HG03378 (cell line): ENCODE results near the gene TNPO1.
A peak's percentile ranks its signal among the peaks of the same experiment; 100 is the strongest.

Source experiments
- ATAC-seq: cut with Tn5 transposase; IDR thresholded peaks from one replicate; pipeline ENCODE4 v1.9.1; 2021; ENCODE audit warnings: mild to moderate bottlenecking, moderate library complexity; ENCODE audit not compliant: unreplicated experiment

Gene TNPO1

DNA sequence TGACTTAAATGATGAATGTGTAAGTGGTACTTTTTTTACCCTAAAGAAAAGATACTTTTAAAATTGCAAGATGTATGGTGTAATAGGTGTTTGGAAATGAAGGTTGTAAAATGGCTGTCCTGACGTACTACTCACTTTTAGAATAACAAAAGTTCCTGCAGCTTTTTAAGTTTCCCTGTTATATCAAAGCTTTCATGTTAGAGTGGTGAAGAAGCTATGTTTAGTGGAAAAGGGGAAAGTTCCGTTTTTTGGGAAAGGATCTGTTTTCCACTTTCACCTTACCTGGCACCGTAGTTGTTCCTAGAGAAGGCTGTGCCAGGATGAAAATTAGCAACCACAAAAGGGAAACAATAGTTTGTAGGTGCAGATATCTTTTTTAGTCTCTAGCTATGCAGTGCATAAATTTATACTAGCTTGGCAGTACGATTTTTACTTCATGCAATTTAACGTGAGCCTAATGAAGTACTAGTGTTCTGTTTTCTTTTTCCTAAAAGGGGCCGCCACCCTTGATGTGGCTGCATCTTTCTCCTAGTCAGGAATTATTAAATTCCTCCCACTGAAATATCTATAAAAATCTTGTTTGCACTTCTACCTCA is 1.3 kb downstream of the TNPO1 start:
- ATAC-seq = no peak

DNA sequence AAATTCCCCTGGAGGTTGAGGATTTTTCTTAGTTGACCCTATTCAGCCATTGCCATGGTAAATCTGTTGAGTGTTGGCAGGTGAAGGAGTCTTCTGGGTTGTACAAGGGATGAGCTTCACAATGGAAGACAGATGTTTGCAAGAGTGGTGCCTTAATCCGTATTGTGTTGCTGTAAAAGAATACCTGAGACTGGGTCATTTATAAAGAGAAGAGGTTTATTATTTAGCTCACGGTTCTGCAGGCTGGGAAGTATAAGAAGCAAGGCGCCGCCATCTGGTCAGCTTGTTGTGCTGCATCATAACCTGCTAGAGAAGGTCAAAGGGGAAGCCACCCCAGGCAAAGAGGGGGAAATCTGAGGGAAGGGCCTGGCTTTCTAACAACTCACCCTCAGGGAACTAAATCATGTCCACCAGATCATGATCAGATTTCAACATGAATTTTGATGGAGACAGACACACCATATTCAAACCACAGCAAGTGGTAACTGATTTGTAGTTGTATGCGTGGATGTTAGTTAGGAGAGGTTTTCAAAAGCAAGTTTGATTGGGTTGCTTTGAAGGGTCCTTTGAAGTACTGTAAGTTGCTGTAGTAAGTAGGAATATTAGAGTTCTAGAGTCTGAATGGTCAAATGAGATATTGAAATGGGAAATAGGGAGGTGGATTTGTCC is 2.5 kb downstream of the TNPO1 start:
- ATAC-seq = no peak

DNA sequence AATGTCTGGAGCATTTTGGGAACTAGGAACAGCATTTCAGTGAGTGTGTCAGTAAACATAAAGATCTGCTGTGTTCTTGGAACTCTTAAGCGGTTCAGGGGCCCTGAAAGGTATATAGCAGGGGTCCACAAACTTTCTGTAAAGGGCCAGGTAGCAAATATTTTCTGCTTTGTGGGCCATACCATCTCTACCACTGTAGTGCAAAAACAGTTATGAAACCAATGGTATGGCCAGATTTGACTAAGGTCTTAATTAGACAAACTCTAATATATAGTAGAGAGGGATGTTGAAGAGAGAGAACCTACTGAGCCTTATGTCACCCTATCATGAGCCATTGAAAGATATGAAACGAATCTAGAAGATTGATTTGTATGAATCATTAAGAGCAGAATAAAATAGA is 5.3 kb downstream of the TNPO1 start:
- ATAC-seq = no peak

DNA sequence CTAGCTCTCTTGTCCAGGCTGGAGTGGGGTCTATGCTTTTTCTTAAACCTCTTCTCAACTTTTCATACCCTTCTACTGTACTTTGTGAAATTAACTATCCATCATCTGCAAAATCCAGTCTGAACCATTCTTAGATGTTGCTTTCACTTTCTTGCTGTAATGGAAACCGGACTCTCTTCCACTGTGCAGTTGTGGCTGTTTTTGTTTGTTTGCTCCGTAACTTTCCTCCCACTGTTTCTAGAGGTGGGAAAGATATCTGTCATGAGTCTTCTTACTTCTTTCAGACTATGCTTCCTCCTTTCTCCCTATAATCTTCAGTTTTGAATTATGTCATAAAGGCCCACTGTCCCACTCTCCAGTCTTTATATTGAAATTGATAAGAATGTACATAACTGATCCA is 6.5 kb downstream of the TNPO1 start:
- ATAC-seq = no peak

DNA sequence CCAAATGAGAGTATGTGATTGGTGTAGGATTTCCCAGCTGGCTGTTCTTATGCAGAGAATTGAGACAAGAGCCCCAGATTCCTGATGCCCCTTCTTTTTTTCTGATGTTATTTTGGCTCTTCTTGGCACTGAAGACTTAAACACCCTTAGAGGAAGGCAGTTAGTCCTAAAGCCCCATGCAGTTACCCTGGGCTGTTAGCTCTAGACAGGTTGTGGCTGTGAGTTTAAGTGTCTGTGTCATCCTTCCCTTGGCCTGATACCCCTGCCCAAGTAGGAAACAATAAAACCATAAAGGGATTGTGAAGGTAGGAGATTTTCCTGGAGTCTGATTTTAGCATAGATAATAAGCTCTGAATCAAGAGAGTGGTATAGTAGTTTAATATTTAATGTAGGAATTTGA is 13.2 kb downstream of the TNPO1 start:
- ATAC-seq = no peak

DNA sequence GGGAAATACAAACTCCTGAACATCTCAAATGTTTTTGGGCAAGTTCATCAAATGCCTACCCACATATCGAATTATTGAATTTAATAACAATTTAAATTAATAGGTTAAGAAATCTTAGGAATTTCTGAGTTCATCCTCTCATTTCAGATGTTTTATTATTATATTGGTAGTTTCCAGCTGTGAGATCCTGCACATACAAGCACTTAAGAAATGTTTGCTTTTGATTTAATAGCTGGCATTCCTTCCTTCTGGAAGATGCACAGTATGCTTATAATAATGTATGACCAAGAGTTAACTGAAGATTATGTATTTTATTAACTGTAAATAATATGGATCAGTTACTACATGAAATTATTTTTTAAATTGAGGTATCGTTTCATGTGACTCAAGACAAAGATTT is 13.9 kb downstream of the TNPO1 start:
- ATAC-seq = no peak

DNA sequence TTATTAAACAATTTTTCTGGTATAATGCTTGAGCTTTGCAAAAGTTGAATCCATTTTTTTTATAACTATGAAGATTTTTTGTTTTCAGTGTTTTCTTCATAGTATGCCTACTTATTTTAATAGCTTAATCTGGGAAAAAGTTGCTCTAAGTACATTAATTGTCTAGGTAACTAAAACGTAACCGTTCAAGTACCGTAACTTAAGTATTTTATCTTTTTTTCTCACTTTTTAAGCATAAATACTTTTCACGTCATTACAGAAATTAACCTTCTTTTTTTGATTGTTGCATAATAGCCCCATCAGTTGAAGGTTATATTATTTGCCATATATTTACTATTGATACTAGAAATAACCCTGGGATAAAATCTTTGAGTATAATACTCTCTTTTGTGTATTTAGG is 15.2 kb downstream of the TNPO1 start:
- no peak for ATAC-seq

DNA sequence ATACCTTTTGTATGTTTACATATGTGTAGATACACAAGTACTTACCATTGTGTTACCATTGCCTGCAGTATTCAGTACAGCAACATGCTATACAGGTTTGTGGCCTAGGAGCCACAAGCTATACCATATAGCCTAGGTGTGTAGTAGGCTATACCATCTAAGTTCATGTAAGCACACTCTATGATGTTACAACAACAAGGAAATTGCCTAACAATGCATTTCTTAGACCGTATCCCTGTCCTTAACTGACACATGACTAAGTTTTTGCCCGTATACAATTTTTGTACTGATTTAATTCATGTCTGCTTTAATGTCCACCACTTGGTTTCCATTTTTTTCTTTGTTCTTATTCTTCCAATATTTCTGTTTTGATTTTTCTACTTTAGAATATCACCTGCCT is 18.5 kb downstream of the TNPO1 start:
- no peak for ATAC-seq

DNA sequence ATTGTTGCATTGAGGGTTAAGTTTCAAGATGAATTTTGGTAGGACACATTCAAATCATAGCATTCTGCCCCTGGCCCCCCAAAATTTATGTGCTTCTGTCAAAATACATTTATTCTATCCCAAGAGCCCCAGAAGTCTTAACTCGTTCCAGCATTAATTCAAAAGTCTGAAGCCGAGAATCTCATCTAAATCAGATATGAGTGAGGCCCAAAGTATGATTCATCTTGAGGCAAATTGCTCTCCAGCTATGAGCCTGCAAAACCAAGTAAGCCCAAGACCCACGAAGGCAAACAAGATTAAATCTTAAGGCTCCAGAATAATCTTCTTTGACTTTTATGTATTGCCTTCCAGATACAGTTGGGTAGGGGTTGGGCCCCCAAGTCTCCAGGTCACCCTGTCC is 19.2 kb downstream of the TNPO1 start:
- no peak for ATAC-seq

DNA sequence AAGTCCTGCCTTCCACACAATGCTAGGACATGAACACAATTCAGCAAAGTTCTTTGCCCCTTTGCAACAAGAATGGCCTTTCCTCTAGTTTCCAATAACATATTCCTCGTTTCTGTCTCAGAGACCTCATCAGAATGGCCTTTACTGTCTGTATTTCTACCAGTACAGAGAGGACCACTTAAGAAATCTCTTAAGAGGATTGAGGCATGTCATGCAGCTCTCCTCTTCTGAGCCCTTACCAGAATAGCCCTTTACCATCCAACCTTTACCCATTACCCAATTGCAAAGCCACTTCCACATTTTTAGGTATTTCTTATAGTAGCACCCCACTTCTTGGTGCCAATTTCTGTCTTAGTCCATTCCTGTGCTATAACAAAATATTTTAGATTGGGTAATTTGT is 20.3 kb downstream of the TNPO1 start:
- ATAC-seq = no peak

DNA sequence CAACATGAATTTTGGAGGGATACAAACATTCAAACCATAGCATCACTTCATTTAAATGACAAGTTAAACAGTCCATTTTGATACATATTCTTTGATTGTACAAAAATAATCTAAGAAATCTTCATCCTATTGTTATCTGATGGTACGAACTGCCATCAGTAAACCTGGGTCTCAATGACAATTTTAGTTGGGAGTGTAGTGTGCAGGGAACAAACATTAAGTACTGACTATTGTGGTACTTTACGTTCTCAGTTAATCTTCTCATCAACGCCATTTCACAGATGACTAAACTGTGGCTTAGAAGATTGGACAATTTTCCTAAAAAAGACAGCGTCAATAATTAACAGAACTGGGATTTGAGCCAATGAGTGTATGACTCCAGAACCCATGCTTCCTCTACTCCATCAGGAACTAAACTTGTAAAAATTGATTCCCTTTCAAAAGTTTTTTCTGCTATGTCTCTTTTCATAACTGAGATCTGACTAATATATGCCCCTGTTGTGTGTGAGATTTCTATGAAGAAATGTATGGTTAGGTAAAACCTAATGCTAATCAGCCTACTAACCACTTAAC is 21.1 kb downstream of the TNPO1 start:
- ATAC-seq = no peak

DNA sequence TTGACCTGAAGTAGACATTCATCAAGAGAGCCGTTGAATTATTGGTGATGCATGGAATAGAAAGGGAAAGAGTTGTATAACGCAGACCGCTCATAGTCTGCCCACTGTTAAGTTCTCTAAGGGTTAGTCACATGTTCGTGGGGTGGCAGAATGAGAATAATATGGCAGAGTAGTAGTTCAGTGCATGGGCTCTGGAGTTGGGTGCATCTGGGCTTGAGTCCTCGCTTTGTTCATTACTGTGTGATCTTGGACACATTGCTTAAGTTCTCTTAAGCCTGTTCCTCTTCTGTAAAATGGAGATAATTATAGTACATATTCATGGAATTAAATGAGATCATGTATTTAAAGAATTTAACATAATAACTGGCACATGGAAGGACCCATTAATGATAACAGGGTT is 23.6 kb downstream of the TNPO1 start:
- no peak for ATAC-seq

DNA sequence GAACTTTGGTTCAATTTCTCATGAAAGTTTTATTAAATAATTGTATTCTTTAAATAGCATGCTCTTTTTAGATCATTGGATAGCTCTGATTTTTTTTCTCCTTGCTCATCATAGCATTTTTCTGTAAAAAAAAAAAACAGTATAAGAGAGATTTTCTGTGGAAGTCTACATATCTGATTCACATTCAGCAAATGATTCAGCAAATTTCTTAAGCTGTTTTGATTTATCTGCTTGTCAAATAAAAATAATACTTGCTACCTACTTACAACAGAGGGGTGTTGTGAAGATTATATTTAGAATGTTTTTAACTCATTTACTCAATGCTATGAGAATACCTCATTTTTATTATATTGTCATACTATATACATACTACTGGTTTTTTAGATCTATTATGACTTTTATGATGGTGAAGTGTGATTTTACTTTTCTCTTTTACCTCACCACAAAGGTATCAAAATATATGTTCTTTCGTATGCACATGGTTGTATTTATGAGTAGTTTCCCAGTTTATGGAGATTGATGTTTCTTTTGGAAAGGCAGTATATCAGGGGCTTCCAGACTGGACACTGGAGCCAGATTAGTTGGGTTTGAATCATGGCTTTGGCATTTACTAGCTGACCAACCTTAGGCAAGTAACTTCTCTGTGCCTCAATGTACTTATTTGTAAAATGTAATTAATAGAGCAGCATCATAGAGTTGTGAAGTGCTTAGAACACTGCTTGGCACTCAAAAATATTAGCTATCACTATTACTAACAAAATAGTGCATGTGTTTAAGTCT is 25.5 kb downstream of the TNPO1 start:
- no peak for ATAC-seq

DNA sequence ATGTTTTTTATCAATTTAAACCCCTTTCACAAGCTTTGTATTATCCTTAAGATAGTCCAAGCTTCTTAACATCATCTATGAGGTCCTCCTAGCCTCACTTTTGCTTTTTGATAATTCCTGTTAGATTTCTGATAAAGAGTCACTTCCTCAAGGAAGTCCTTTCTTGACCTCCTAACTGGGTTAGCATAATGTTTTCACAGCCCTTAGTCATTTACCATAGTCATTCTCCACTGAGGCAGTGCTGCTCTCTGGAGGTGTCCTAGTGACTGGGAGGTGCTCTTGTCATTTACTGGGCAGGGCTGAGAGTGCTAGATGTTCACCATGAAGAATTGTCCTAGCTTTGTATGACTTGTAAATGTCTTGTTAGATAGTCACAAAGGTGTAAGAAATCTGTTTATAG is 26.4 kb downstream of the TNPO1 start:
- no peak for ATAC-seq

DNA sequence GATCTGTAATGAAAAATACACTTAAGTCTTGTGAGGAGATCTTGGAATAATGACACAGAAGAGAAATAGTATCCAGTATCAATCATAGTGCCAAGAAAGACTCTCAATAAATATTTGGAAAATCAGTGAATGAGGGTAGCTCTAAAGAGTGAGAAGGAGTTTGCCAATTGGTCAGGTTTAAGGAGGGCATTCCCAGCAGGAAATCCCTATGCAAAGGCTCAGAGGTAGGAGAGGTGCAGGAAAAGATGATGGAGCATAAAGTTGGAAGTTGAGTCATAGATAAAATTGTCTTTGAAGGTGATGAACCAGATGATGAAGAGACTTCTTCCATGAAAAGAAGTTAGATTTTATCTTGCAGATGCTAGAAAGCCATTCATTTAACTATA is 27.8 kb downstream of the TNPO1 start:
- ATAC-seq = no peak

DNA sequence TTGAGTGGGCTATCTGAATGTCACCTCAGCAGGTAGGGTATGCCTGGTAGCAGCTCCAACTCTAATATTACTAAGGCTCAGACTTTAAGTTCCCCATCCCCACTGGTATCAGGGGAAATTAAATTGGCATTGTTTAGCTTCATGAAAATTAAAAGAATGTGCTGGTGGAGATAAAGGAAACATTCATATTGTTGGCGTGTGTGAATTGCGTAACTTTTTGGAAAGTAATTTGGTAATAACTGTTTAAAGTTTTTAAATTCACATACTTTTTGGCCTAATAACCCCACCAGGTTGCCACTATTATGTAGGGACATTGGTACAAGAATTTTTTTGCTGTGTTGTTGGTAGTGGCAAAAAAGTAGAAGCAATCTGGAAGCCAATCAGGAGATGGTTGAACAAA is 29.4 kb downstream of the TNPO1 start:
- no peak for ATAC-seq

DNA sequence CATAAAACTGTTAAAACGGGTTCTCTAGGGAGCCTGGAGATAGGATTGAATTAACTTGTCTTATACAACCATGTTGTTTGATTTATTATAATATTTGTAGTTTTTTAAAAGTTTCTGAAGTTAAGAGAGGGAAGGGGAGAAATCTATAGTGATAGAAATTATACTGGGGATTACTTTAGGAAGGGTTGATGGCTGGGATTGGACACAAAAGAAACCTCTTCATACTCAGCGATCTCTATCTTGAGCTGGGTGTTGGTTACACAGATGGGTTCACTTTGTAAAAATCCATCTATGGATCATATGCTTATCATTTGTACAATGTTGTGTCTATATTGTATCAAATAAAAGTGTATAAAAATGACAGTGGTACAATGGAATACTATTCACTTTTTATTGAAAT is 30.0 kb downstream of the TNPO1 start:
- no peak for ATAC-seq

DNA sequence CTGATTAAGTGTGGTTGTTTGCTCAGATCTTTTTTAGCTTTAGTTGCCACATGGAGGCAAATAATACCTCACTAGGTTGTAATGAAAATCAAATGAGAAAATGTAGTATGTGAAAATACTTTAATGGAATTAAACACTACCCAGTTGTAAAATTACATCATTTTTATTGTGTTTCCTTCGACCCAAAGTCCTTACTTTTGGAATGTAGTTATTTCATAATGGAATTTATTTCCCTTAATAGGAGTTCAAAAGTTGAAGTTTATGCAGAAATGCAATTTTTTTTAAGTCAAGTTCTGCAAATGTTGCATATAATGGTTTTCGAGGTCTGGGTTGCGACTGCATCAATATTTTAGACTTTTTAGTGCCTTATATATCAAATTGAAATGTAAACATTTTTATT is 31.0 kb downstream of the TNPO1 start:
- no peak for ATAC-seq

DNA sequence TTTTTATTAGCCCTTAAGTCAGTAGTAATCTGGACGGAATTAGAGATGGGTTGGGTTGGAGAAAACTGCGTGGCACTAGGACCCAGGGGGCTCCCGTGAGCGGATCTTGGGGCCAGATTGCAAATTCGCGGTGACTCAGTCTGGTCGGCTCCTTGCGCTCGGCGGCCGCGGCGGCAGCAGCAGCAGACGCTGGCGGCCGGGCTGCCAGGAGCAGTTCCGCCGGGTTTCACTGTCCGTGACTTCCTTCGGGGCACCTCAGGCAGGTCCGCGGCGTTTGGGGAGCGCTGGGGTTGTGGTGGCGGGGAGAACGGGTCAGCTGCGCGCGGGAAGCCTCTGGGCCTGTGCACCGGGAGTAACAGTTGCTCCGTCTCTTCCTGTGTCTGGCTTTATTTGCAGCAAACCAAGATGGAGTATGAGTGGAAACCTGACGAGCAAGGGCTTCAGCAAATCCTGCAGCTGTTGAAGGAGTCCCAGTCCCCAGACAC is 31.6 kb downstream of the TNPO1 start:
- peak; percentile 70 for ATAC-seq

DNA sequence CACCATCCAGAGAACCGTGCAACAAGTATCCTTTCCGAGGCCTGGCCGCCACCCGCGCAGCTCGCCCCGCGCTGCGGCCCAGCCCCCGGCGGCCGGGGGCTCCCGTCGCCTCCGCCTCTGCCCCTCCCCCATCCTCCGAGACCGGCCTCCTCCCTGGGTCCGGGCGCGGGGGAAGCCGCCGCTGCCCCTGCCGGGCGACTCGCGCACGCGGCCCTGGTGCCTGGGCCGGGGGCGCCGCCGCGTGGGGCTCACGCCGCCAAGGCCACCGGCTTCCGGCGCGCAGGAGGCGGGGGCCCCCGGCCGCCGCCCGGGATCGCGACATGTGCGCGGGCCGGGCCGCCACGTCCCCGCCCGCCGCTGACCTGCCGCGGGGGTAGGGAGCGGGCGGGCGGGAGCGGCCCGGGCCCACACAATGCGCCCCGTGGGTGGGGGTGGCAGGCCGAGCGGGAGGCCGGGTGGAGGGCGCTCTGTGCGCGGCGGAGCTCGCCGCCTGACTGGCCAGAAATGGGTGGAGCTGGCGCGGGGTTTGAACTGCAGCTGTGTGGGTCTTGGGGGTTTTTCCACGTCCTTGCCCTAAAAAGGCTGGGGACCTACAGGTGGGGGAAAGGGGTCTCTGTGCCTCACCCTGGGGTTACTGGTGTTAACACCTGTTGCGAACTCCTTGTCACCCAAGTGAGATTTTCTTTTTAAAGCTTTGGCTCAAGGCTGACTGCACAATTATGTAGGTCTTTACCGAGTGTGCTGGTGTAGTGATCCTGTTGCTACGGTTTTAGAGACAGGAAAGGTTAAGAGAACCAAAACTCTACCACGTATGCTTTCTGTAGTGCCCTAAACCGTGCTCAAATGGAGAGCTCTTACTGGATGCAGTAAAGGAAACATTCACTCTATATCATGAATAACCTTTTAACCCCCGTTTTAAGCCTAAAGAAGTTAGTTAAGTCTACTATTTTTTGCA is 32.3 kb downstream of the TNPO1 start:
- peak; percentile 40 for ATAC-seq

DNA sequence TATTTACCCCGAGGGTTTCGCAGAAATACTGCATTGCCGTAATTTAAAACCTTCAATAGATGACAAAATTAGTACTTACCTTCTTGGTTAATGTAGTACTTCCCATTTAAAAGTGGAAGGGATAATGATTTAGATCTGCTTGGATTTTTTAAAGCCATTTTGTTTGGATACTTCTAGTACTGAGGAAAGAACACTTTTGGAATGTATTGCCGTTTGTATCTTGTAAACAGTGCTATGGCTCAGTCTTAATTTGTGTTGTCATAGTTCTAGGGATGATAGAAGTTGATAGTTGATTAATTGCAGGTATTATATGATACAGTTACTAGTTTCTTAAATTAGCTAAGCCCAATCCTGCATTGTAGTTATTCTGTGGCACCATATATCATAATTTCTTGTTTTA is 33.1 kb downstream of the TNPO1 start:
- ATAC-seq = no peak
